AG04450 (cell line): Measurements from ENCODE around the gene PRKN. TPM values are rescaled to one million over a fixed set of nuclear protein-coding genes. Genes with fewer than 3 reads are reported as not detected.

Experiments
- CTCF ChIA-PET: fragments of 300-600, 350-600 bp; formaldehyde crosslinking; extraction: SDS; loops from one replicate; lab custom pipeline; 2022; ENCODE audit warnings: antibody characterized with exemption, inconsistent platforms; lab: Charles Lee
- POLR2A ChIA-PET: fragments of 350-600 bp; formaldehyde crosslinking; extraction: SDS; loops from one replicate; lab custom pipeline; 2021; ENCODE audit warnings: antibody characterized with exemption, inconsistent platforms; lab: Yijun Ruan, JAX
- DNase-seq: peaks from one replicate; pipeline ENCODE4 v3.0.0-alpha.2; 2011; ENCODE audit warnings: low read depth, low spot score
- H3K27ac ChIP-seq: one replicate; pipeline ENCODE4 v1.5.1; 2012; ENCODE audit warnings: low read depth, low read length, control low read depth
- H3K27me3 ChIP-seq: one replicate; pipeline ENCODE4 v1.6.0; 2012; ENCODE audit warnings: low read length; ENCODE audit not compliant: control insufficient read depth, insufficient read depth
- H3K4me3 ChIP-seq: 2 replicates; pipeline ENCODE4 v1.5.1; 2011; ENCODE audit warnings: mild to moderate bottlenecking, low read depth, low read length, control low read depth
- H3K9me3 ChIP-seq: 2 replicates; pipeline ENCODE4 v1.5.1; 2012; ENCODE audit warnings: low read length; ENCODE audit not compliant: control insufficient read depth, insufficient read depth
- polyA plus RNA-seq: library from polyadenylated mRNA; depleted of rRNA; stranded (reverse); fragments of >200 nt; gene quantifications from 2 replicates; pipeline ENCODE4 v1.2.3, GENCODE V29; 2011
- TF ChIP-seq, protein P1 (sequence below): IDR thresholded peaks from 2 replicates; pipeline ENCODE4 v1.5.1; 2011; ENCODE audit warnings: low read depth, low read length, control low read depth, inconsistent platforms

The PRKN gene
- polyA plus RNA-seq, 1 experiment = not detected

DNA sequence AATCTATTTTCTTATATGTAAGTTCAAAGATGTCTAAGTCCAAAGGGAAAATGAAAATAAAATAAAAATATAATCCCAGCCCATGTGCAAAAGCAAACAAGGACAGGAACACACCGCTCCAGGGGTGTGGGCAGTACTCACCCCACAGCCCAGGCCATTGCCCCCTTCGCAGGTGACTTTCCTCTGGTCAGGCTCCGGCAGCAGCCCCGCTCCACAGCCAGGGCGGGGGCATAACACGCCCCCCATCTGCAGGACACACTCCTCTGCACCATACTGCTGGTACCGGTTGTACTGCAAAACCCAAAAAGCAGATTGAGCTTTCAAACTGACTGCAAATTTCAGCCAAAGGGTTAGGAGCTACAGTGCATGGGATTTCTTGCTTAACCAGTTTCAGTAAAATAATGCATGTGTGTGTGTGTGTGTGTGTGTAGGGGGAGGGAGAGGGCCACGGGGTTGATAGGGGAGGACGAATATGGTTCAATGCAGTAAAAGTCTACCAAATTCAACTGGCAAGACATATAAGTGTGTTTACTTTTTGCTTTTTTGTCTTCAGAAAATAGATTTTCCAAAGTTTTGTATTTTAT is 1178.8 kb downstream of the PRKN start:
- TF ChIP-seq, protein P1, sequence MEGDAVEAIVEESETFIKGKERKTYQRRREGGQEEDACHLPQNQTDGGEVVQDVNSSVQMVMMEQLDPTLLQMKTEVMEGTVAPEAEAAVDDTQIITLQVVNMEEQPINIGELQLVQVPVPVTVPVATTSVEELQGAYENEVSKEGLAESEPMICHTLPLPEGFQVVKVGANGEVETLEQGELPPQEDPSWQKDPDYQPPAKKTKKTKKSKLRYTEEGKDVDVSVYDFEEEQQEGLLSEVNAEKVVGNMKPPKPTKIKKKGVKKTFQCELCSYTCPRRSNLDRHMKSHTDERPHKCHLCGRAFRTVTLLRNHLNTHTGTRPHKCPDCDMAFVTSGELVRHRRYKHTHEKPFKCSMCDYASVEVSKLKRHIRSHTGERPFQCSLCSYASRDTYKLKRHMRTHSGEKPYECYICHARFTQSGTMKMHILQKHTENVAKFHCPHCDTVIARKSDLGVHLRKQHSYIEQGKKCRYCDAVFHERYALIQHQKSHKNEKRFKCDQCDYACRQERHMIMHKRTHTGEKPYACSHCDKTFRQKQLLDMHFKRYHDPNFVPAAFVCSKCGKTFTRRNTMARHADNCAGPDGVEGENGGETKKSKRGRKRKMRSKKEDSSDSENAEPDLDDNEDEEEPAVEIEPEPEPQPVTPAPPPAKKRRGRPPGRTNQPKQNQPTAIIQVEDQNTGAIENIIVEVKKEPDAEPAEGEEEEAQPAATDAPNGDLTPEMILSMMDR = no peak
- POLR2A ChIA-PET = no interaction called here
- CTCF ChIA-PET = no interaction called here
- H3K9me3 ChIP-seq = peaks cover 7% of the 10 kb centered on the region; the same call in 1 of the 2 replicates
- no peak overlapping the region for H3K4me3 ChIP-seq
- H3K27ac ChIP-seq = no peak overlapping the region
- H3K27me3 ChIP-seq = no peaks in the 10 kb centered on the region
- DNase-seq = no peak

DNA sequence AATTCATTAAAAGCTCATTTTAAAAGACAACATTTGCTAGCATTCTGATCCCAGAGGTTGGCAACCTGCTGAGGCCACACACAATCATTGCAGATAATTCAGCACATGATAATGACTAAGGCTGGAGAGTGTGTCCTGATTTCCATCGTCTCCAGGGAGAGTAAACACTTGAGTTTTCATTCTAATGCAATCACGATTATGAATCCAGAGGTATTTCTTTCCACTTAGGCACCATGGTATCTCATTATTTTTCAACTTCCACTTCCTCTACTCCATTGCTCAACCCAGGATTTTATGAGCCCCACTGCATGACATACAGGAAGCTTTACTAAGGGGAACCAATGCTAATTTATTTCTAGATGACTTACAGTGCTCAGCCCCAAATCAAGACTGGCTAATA is 1179.9 kb downstream of the PRKN start:
- no peak overlapping the region for H3K27ac ChIP-seq
- POLR2A ChIA-PET = no interaction called here
- no peak overlapping the region for H3K4me3 ChIP-seq
- CTCF ChIA-PET = no interaction called here
- TF ChIP-seq, protein P1 = no peak
- no peak for DNase-seq
- peaks cover 7% of the 10 kb centered on the region; the same call in 1 of the 2 replicates for H3K9me3 ChIP-seq
- H3K27me3 ChIP-seq = no peaks in the 10 kb centered on the region

- CTCF ChIA-PET = no interaction called here
- Histone ChIP-seq H3K9me3 (peaks cover 7% of the 10 kb centered on the region; the same call in 1 of the 2 replicates), H3K27me3 (no peaks in the 10 kb centered on the region), H3K27ac (no peak overlapping the region), H3K4me3 (no peak overlapping the region)
- POLR2A ChIA-PET = no interaction called here
- no peak for DNase-seq
- TF ChIP-seq, protein P1 = no peak
These were observed 1180.9 kb downstream of the PRKN start for GRCh38 chr6:161546632-161547031.

GRCh38 chr6:161545741-161546140 is 1181.8 kb downstream of the PRKN start:
- POLR2A ChIA-PET = no interaction called here
- TF ChIP-seq, protein P1 = no peak
- H3K27me3 ChIP-seq = no peaks in the 10 kb centered on the region
- H3K9me3 ChIP-seq = peaks cover 3% of the 10 kb centered on the region; the same call in 1 of the 2 replicates
- H3K4me3 ChIP-seq = no peak overlapping the region
- CTCF ChIA-PET = no interaction called here
- DNase-seq = no peak
- H3K27ac ChIP-seq = no peak overlapping the region

DNA sequence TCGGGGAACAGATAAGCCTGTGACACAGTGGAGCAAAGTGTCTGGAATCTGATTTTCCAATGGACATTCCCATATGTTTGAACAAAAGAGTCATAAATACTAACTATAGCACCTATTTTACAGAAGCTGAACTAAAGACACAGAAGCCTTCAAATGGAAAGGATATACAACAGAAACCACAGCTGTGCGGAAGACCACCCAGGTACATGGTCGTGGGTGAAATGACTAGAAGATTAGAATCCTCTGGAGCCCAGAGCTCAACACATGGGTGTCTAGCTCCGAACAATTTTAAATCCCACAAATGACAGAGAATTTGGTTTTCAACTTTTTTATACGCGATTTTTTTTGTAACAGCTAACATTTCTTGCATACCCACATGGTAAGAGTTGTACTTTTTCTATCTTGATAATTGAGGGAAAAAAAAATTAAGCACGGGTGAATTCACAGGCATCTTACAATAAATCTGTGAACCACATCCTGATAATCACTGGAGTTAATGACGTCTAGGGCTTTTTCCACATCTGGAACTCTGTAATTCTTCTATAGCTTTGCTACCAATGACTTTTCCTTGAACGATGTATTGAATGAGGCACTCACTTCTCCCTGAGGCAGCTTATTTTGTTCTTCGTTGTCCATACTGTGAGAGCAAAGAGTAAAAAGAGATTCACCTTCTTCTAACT is 1182.6 kb downstream of the PRKN start:
- H3K4me3 ChIP-seq = no peak overlapping the region
- DNase-seq = no peak
- ChIA-PET POLR2A (no interaction called here), CTCF (interaction anchor here (0.6 kb wide), 1 partner anchor 1523 kb away, joined by 3 read pairs; no protein-coding TSS in a partner anchor)
- peaks cover under 1% of the 10 kb centered on the region; the same call in 1 of the 2 replicates for H3K9me3 ChIP-seq
- H3K27me3 ChIP-seq = no peaks in the 10 kb centered on the region
- no peak overlapping the region for H3K27ac ChIP-seq
- TF ChIP-seq, protein P1 = no peak
